OCI-LY3 (cell line): ENCODE data around the gene ARL6IP6.

Experiments used
- H2AFZ ChIP-seq: fragments of 200-600, 300-600 bp; shearing (Covaris generic); 2 replicates; pipeline ENCODE4 v1.6.0; 2014; ENCODE audit warnings: antibody characterized with exemption, low read depth, low read length
- H3K27ac ChIP-seq: fragments of 200-600, 300-600 bp; sonication (generic); 2 replicates; pipeline ENCODE4 v1.5.1; 2014; ENCODE audit warnings: mild to moderate bottlenecking, low read length, moderate library complexity, mixed read lengths
- H3K27me3 ChIP-seq: fragments of 200-600, 300-600 bp; sonication (generic); 2 replicates; pipeline ENCODE4 v1.6.1; 2014; ENCODE audit warnings: low read depth, low read length, mixed read lengths
- H3K36me3 ChIP-seq: fragments of 200-600, 300-600 bp; sonication (generic); replicated peaks from 2 replicates; pipeline ENCODE3; 2014; ENCODE audit warnings: low read depth, low read length, mixed read lengths
- H3K4me1 ChIP-seq: fragments of 300-600, 200-600 bp; sonication (generic); 2 replicates; pipeline ENCODE4 v1.6.1; 2014; ENCODE audit warnings: low read length, mixed read lengths
- H3K4me2 ChIP-seq: fragments of 200-600, 300-600 bp; sonication (generic); 2 replicates; pipeline ENCODE4 v1.6.1; 2014; ENCODE audit warnings: low read length, mixed read lengths
- H3K4me3 ChIP-seq: fragments of 300-600, 200-600 bp; sonication (generic); 2 replicates; pipeline ENCODE4 v1.5.1; 2014; ENCODE audit warnings: antibody characterized with exemption, mild to moderate bottlenecking, low read length, moderate library complexity
- H3K79me2 ChIP-seq: fragments of 300-600, 200-600 bp; shearing (Covaris generic); 2 replicates; pipeline ENCODE4 v1.6.1; 2014; ENCODE audit warnings: mild to moderate bottlenecking, low read length, mixed read lengths
- H3K9ac ChIP-seq: fragments of 300-600, 200-600 bp; shearing (Covaris generic); 2 replicates; pipeline ENCODE4 v1.6.0; 2014; ENCODE audit warnings: mild to moderate bottlenecking, low read length, moderate library complexity
- H3K9me3 ChIP-seq: fragments of 200-600, 300-600 bp; shearing (Covaris generic); 2 replicates; pipeline ENCODE4 v1.6.1; 2014; ENCODE audit warnings: low read length, mixed read lengths; ENCODE audit not compliant: insufficient read depth
- H4K20me1 ChIP-seq: fragments of 200-600, 300-600 bp; sonication (generic); 2 replicates; pipeline ENCODE4 v1.6.1; 2016; ENCODE audit warnings: low read length, mixed read lengths; ENCODE audit not compliant: insufficient read depth
- CTCF ChIP-seq: fragments of 200-600, 300-600 bp; sonication (generic); IDR thresholded peaks from 2 replicates; pipeline ENCODE4 v1.5.1; 2014; ENCODE audit warnings: antibody characterized with exemption, low read length, low read depth
- EZH2phosphoT487 ChIP-seq: fragments of 200-600 bp; shearing (Covaris generic); IDR thresholded peaks from 2 replicates; pipeline ENCODE4 v1.6.1; 2018; ENCODE audit warnings: antibody characterized with exemption, mixed run types, low read depth

ARL6IP6 gene

DNA sequence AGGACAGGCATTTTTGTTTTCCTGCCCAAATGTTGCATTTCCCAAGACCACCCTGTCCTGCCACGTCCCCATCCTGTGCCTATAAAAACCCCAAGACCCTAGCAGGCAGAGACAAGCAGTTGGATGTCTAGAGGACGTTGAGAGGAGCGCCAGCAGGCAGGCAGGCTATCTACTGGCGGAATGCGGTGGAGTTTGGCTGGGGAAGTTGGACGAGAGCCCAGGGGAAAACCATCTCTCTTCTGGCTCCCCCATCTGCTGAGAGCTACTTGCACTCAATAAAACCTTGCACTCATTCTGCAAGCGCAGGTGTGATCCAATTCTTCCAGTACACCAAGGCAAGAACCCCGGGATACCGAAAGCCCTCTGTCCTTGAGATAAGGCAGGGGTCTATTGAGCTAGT, 72.5 kb downstream of the ARL6IP6 start:
- no peaks in the 10 kb centered on the region for H3K9me3 ChIP-seq
- H3K36me3 ChIP-seq = no peaks in the 10 kb centered on the region
- H3K27me3 ChIP-seq = no peaks in the 10 kb centered on the region
- H3K4me2 ChIP-seq = no peak overlapping the region
- H3K4me1 ChIP-seq = no peaks in the 10 kb centered on the region
- H2AFZ ChIP-seq = no peak overlapping the region
- no peak for TF ChIP-seq CTCF
- no peak for TF ChIP-seq EZH2phosphoT487
- no peak overlapping the region for H3K9ac ChIP-seq
- no peak overlapping the region for H3K27ac ChIP-seq
- no peaks in the 10 kb centered on the region for H3K79me2 ChIP-seq
- H3K4me3 ChIP-seq = no peak overlapping the region
- no peaks in the 10 kb centered on the region for H4K20me1 ChIP-seq

- Histone ChIP-seq H2AFZ (no peak overlapping the region), H3K9me3 (no peaks in the 10 kb centered on the region), H3K27ac (no peak overlapping the region), H3K36me3 (no peaks in the 10 kb centered on the region), H3K9ac (no peak overlapping the region), H3K79me2 (no peaks in the 10 kb centered on the region), H3K4me2 (no peak overlapping the region), H3K4me1 (no peaks in the 10 kb centered on the region), H3K27me3 (no peaks in the 10 kb centered on the region), H3K4me3 (no peak overlapping the region), H4K20me1 (no peaks in the 10 kb centered on the region)
- TF ChIP-seq CTCF (no peak), EZH2phosphoT487 (no peak)
Measured at GRCh38 chr2:152791979-152792378, 73.6 kb downstream of the ARL6IP6 start.

GRCh38 chr2:152792974-152793373, 74.6 kb downstream of the ARL6IP6 start:
- TF ChIP-seq EZH2phosphoT487 (no peak), CTCF (no peak)
- Histone ChIP-seq H3K4me2 (no peak overlapping the region), H3K9me3 (no peaks in the 10 kb centered on the region), H3K27ac (no peak overlapping the region), H3K9ac (no peak overlapping the region), H3K27me3 (no peaks in the 10 kb centered on the region), H3K36me3 (no peaks in the 10 kb centered on the region), H3K4me1 (no peaks in the 10 kb centered on the region), H4K20me1 (no peaks in the 10 kb centered on the region), H2AFZ (no peak overlapping the region), H3K4me3 (no peak overlapping the region), H3K79me2 (no peaks in the 10 kb centered on the region)

DNA sequence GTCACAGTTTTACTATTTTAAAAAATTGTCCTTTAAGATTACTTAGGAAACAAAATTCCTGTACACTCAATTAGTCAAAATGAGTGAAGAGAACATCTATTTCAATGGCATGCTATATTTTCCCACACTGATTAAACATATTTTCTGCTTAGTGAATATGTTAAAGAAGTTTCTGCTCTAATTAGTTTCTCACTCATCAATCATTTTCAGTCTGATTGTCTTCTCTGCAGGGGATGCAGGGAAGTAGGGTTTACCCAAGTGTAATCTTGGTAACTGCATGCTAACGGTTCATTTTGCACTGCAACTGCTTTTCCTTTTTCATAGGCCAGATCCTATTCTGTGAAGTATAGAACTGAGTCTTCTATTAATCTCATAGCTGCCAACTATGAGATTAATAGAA, 78.5 kb downstream of the ARL6IP6 start:
- no peaks in the 10 kb centered on the region for H3K79me2 ChIP-seq
- no peak for TF ChIP-seq CTCF
- no peak for TF ChIP-seq EZH2phosphoT487
- H3K27me3 ChIP-seq = no peaks in the 10 kb centered on the region
- no peaks in the 10 kb centered on the region for H3K36me3 ChIP-seq
- no peak overlapping the region for H3K9ac ChIP-seq
- no peak overlapping the region for H3K4me3 ChIP-seq
- no peak overlapping the region for H2AFZ ChIP-seq
- H4K20me1 ChIP-seq = no peaks in the 10 kb centered on the region
- H3K27ac ChIP-seq = no peak overlapping the region
- no peaks in the 10 kb centered on the region for H3K4me1 ChIP-seq
- H3K4me2 ChIP-seq = no peak overlapping the region
- no peaks in the 10 kb centered on the region for H3K9me3 ChIP-seq
